GM23248 (cell line): Measurements from ENCODE around the gene CACNB3. TPM values are rescaled to one million over a fixed set of nuclear protein-coding genes. Genes with fewer than 3 reads are reported as not detected.

Experiments used
- DNase-seq: peaks from one replicate; pipeline ENCODE4 v3.0.0-alpha.2; 2015
- H2AFZ ChIP-seq: fragments of 200-600 bp; sonication (generic); 2 replicates; pipeline ENCODE4 v1.6.1; 2016; ENCODE audit warnings: antibody characterized with exemption
- H3F3A ChIP-seq: fragments of 200-600 bp; sonication (generic); 2 replicates; pipeline ENCODE4 v1.6.1; 2016; ENCODE audit warnings: mild to moderate bottlenecking, antibody characterized with exemption, mixed run types; ENCODE audit not compliant: insufficient read depth
- H3K27ac ChIP-seq: fragments of 200-600 bp; sonication (generic); 2 replicates; pipeline ENCODE4 v1.5.1; 2016; ENCODE audit warnings: mild to moderate bottlenecking
- H3K27me3 ChIP-seq: fragments of 200-600 bp; sonication (generic); replicated peaks from 2 replicates; pipeline ENCODE4 v1.6.1; 2016; ENCODE audit warnings: mild to moderate bottlenecking; ENCODE audit not compliant: insufficient read depth
- H3K36me3 ChIP-seq: fragments of 200-600 bp; sonication (generic); 2 replicates; pipeline ENCODE4 v1.6.1; 2016; ENCODE audit warnings: low read depth, mild to moderate bottlenecking
- H3K4me1 ChIP-seq: fragments of 200-600 bp; sonication (generic); 2 replicates; pipeline ENCODE4 v1.6.1; 2016; ENCODE audit warnings: mild to moderate bottlenecking; ENCODE audit not compliant: insufficient read depth
- H3K4me2 ChIP-seq: fragments of 200-600 bp; sonication (generic); one replicate; pipeline ENCODE4 v1.6.1; 2016; ENCODE audit warnings: mild to moderate bottlenecking; ENCODE audit not compliant: unreplicated experiment
- H3K4me3 ChIP-seq: fragments of 200-600 bp; sonication (generic); 2 replicates; pipeline ENCODE4 v1.5.1; 2016; ENCODE audit warnings: mild to moderate bottlenecking
- H3K79me2 ChIP-seq: fragments of 200-600 bp; sonication (generic); 2 replicates; pipeline ENCODE4 v1.6.1; 2016; ENCODE audit warnings: mild to moderate bottlenecking; ENCODE audit not compliant: insufficient read depth
- H3K9ac ChIP-seq: fragments of 200-600 bp; sonication (generic); 2 replicates; pipeline ENCODE4 v1.6.1; 2016; ENCODE audit warnings: mild to moderate bottlenecking
- H3K9me2 ChIP-seq: fragments of 200-600 bp; sonication (generic); 2 replicates; pipeline ENCODE4 v1.6.1; 2016; ENCODE audit warnings: mixed run types, mild to moderate bottlenecking, moderate library complexity; ENCODE audit not compliant: insufficient read depth
- H3K9me3 ChIP-seq: fragments of 200-600 bp; sonication (generic); one replicate; pipeline ENCODE4 v1.6.1; 2017; ENCODE audit warnings: low read depth
- H4K20me1 ChIP-seq: fragments of 200-600 bp; sonication (generic); 2 replicates; pipeline ENCODE4 v1.6.0; 2016; ENCODE audit not compliant: insufficient read depth
- EZH2 ChIP-seq: fragments of 200-600 bp; sonication (generic); IDR thresholded peaks from 2 replicates; pipeline ENCODE4 v1.6.1; 2018; ENCODE audit warnings: antibody characterized with exemption, mild to moderate bottlenecking; ENCODE audit not compliant: insufficient read depth, poor library complexity, severe bottlenecking
- EZH2phosphoT487 ChIP-seq: fragments of 200-600 bp; sonication (generic); IDR thresholded peaks from 2 replicates; pipeline ENCODE4 v1.6.1; 2018; ENCODE audit warnings: antibody characterized with exemption, moderate library complexity, mild to moderate bottlenecking, low read depth; ENCODE audit not compliant: insufficient read depth
- WGBS, 2 experiments: methylation state at CpG; one replicate each; pipeline ENCODE4 v1.1.6; 2015 to 2017; ENCODE audit warnings: low lambda C conversion rate in 2 of 2, low coverage in 1 of 2; ENCODE audit errors: missing lambda C conversion rate in 2 of 2; 5-methylcytosine and 5-hydroxymethylcytosine counted together
- in situ Hi-C: fragments of 300-500 bp; cut with MboI; formaldehyde crosslinking; loops from 2 replicates; pipeline ENCODE4 v1.15.0; 2020
- polyA plus RNA-seq: library from polyadenylated mRNA; unstranded; fragments of >200 nt; fragmentation: Nextera tagmentation; extraction: Ambion mirVana; gene quantifications from 2 replicates; pipeline ENCODE4 v1.2.1, GENCODE V29; 2016
- total RNA-seq: library from RNA; depleted of rRNA; stranded (reverse); fragments of >200 nt; shearing (Covaris generic); gene quantifications from 2 replicates; pipeline ENCODE4 v1.2.3, GENCODE V29; 2014; rRNA removed

CACNB3 gene
- total RNA-seq (18.6 and 26.8 TPM in 2 replicates), polyA plus RNA-seq (22.4 and 22.6 TPM in 2 replicates)

GRCh38 chr12:48817873-48818830, at the start of gene CACNB3:
CACNB3 (plus strand) TSS chr12:48818496; CDS start chr12:48818930, 434 bp downstream.
- no peak within 1 kb of the TSS for H3K27ac ChIP-seq
- DNase-seq = peak; percentile 72
- WGBS, 2 experiments = 2 to 4% methylated on average over 15 to 70 of the region's 79 CpGs

GRCh38 chr12:48768736-48769135, 49.6 kb upstream of the CACNB3 start:
- H2AFZ ChIP-seq = no peak overlapping the region
- H3K9me3 ChIP-seq = no peaks in the 10 kb centered on the region
- no peaks in the 10 kb centered on the region for H3F3A ChIP-seq
- peaks cover 19% of the 10 kb centered on the region for H3K4me1 ChIP-seq
- no peaks in the 10 kb centered on the region for H3K9me2 ChIP-seq
- in situ Hi-C loops = no loop called here
- no peak overlapping the region for H3K4me3 ChIP-seq
- 92 to 94% methylated on average over 9 of the region's 9 CpGs for WGBS, 2 experiments
- no peak for TF ChIP-seq EZH2
- TF ChIP-seq EZH2phosphoT487 = no peak
- no peaks in the 10 kb centered on the region for H4K20me1 ChIP-seq
- no peak overlapping the region for H3K4me2 ChIP-seq
- no peaks in the 10 kb centered on the region for H3K27me3 ChIP-seq
- H3K9ac ChIP-seq = no peak overlapping the region
- H3K27ac ChIP-seq = no peak overlapping the region
- peaks cover 7% of the 10 kb centered on the region; the same call in 1 of the 2 replicates for H3K36me3 ChIP-seq
- H3K79me2 ChIP-seq = no peaks in the 10 kb centered on the region
- no peak for DNase-seq

More at GRCh38 chr12:48817873-48818830, at the start of gene CACNB3:
- TF ChIP-seq EZH2 = no peak
- no peak for TF ChIP-seq EZH2phosphoT487
- peak within 1 kb of the TSS; percentile 71 for H3K9ac ChIP-seq
- peaks cover 12% of the 10 kb centered on the region for H3K4me1 ChIP-seq
- H3K36me3 ChIP-seq = no peaks in the 10 kb centered on the region
- H3K27me3 ChIP-seq = no peaks in the 10 kb centered on the region
- H3K9me3 ChIP-seq = no peaks in the 10 kb centered on the region
- peak within 1 kb of the TSS; percentile 95 for H3K4me3 ChIP-seq
- H3K9me2 ChIP-seq = no peaks in the 10 kb centered on the region
- peaks cover 39% of the 10 kb centered on the region for H3K79me2 ChIP-seq
- peak within 1 kb of the TSS; percentile 85 for H3K4me2 ChIP-seq
- in situ Hi-C loops = no loop called here
- H2AFZ ChIP-seq = peak within 1 kb of the TSS; percentile 90
- no peaks in the 10 kb centered on the region for H4K20me1 ChIP-seq
- H3F3A ChIP-seq = no peaks in the 10 kb centered on the region

GRCh38 chr12:48770756-48771155, 47.5 kb upstream of the CACNB3 start:
- Histone ChIP-seq H3K4me2 (no peak overlapping the region), H4K20me1 (no peaks in the 10 kb centered on the region), H3K9me2 (no peaks in the 10 kb centered on the region), H3K27me3 (no peaks in the 10 kb centered on the region), H3K27ac (no peak overlapping the region), H3F3A (no peaks in the 10 kb centered on the region), H3K9me3 (no peaks in the 10 kb centered on the region), H3K4me1 (peaks cover 14% of the 10 kb centered on the region; the same call in 1 of the 2 replicates), H3K4me3 (no peak overlapping the region), H3K9ac (no peak overlapping the region), H2AFZ (no peak overlapping the region), H3K79me2 (no peaks in the 10 kb centered on the region), H3K36me3 (peaks cover 7% of the 10 kb centered on the region; the same call in 1 of the 2 replicates)
- in situ Hi-C loops = no loop called here
- 93% methylated on average over 10 of the region's 10 CpGs for WGBS, 2 experiments
- DNase-seq = no peak
- no peak for TF ChIP-seq EZH2
- TF ChIP-seq EZH2phosphoT487 = no peak

- Histone ChIP-seq H3K4me1 (peaks cover 8% of the 10 kb centered on the region; the same call in 1 of the 2 replicates), H4K20me1 (no peaks in the 10 kb centered on the region), H3F3A (no peaks in the 10 kb centered on the region), H3K27me3 (no peaks in the 10 kb centered on the region), H3K9me2 (no peaks in the 10 kb centered on the region), H3K27ac (no peak overlapping the region), H3K79me2 (no peaks in the 10 kb centered on the region), H3K9ac (no peak overlapping the region), H3K36me3 (peaks cover 7% of the 10 kb centered on the region; the same call in 1 of the 2 replicates), H3K9me3 (no peaks in the 10 kb centered on the region), H2AFZ (no peak overlapping the region), H3K4me2 (no peak overlapping the region), H3K4me3 (no peak overlapping the region)
- DNase-seq = no peak
- 94 to 97% methylated on average over 13 of the region's 13 CpGs for WGBS, 2 experiments
- TF ChIP-seq EZH2 = no peak
- TF ChIP-seq EZH2phosphoT487 = no peak
- in situ Hi-C loops = no loop called here
Observed at GRCh38 chr12:48771588-48772112, 46.6 kb upstream of the CACNB3 start.
